Breast epithelium (tissue), 3 donors: Measurements from ENCODE around the gene MFSD1.

ENCODE experiments used
- POLR2A ChIP-seq: fragments of 450-650 bp; IDR thresholded peaks from one replicate; pipeline ENCODE4 v1.6.1; 2016; ENCODE audit warnings: antibody characterized with exemption, mild to moderate bottlenecking, moderate library complexity
- TF ChIP-seq, protein P1 (sequence below), 3 donors: fragments of 450-650 bp; IDR thresholded peaks; one replicate each; pipeline ENCODE4 v1.5.1; 2016 to 2017; ENCODE audit warnings: antibody characterized with exemption in 3 of 3, mild to moderate bottlenecking in 3 of 3, moderate library complexity in 3 of 3

- TF ChIP-seq, protein P1, sequence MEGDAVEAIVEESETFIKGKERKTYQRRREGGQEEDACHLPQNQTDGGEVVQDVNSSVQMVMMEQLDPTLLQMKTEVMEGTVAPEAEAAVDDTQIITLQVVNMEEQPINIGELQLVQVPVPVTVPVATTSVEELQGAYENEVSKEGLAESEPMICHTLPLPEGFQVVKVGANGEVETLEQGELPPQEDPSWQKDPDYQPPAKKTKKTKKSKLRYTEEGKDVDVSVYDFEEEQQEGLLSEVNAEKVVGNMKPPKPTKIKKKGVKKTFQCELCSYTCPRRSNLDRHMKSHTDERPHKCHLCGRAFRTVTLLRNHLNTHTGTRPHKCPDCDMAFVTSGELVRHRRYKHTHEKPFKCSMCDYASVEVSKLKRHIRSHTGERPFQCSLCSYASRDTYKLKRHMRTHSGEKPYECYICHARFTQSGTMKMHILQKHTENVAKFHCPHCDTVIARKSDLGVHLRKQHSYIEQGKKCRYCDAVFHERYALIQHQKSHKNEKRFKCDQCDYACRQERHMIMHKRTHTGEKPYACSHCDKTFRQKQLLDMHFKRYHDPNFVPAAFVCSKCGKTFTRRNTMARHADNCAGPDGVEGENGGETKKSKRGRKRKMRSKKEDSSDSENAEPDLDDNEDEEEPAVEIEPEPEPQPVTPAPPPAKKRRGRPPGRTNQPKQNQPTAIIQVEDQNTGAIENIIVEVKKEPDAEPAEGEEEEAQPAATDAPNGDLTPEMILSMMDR (IDR thresholded peaks at IDR 0.05) = no peak
- TF ChIP-seq POLR2A = no peak
These were observed 9.2 kb downstream of the MFSD1 start for GRCh38 chr3:158810823-158811724.
